COR-L47 (cell line): ENCODE data around the gene C13orf46.
"Not testable (repeated sequence)": the region's sequence is repeated elsewhere in the genome, so short reads cannot be mapped to it uniquely, and the experiment has no call there.

ENCODE experiments used
- DNase-seq: peaks from one replicate; lab custom pipeline; 2025; lab: John Stamatoyannopoulos, UW

The C13orf46 gene

DNA sequence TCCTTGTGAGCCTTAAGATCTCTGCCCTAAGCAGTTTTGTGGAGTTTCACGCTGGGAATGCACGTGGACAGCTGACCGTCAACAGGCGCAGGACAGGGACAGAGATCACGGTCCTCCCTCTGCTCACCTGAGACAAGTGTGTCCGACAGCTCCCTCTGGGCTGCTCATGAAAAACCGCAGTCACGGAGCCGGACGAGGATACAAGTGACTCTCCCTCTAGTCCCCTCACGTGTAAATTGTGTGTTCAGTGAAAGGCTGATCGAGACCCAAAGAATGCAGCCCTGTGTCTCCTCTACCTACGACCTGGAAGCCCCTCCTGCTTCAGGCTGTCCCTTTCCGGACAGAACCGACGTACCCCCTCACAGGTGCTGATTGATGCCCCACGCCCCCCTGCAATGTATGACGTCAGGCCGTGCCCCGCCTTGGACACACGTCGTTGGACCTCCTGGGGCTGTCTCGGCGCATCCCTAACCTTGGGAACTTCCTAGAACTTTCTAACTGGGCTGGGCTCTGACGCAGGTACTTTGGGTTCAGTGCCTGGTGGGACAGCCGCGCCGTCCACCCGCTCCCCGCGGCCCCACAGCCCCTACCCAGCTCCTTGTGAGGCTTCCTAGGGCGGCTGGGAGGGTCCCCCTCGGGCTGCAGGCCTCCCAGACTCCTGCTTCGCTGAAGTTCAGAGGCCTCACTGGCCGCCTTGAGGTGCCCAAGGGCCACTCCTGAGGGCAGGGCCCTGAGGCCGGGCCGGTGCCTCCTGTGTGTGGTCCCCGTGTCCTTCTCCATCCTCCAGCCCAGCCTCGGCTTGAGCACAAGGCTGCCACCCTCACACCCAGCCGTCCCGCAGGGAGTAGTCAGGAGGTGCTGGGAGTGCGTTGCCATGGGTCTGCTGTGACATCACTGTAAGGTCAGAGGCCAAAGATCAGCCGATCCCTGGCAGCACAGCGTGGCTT is at the start of gene C13orf46:
C13orf46 (minus strand) TSS at position 859 of the 947 bp plus-strand sequence; CDS start at position 780, 79 bp downstream.
- no peak for DNase-seq

DNA sequence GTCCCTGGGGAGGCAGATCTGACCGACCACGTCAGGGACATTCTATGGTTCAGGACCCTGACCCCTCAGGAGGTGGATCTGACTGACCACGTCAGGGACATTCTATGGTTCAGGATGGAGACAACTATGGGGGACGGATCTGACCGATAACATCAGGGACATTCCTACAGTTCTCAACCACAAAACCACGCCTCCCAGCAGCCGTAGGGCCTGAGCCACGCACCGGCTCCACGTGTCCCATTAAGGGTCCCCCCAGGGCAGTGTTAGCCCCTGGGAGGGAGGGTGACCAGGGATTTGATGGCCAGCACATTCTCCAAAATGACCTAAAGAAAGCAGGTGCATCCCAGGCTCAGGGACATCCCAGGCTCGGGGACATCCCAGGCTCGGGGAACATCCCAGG is 49.0 kb upstream of the C13orf46 start:
- DNase-seq = no peak

DNA sequence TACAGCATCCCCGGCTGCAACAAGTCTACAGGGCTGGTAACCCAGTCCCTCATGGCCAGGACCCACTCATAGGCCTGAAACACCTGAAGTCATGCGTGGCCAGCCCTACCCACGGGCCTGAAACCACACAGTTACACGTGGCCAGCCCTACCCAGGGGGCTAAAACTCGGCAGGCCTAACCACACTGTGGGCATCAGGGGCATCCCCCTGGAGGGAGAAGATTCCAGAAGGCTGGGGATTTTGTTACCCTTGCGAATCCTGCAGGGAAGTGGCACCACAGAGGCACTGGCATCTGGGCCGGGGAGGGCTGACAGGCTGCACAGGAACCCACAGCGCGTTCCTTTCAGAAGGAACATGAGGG is 48.4 kb upstream of the C13orf46 start:
- DNase-seq = no peak

DNA sequence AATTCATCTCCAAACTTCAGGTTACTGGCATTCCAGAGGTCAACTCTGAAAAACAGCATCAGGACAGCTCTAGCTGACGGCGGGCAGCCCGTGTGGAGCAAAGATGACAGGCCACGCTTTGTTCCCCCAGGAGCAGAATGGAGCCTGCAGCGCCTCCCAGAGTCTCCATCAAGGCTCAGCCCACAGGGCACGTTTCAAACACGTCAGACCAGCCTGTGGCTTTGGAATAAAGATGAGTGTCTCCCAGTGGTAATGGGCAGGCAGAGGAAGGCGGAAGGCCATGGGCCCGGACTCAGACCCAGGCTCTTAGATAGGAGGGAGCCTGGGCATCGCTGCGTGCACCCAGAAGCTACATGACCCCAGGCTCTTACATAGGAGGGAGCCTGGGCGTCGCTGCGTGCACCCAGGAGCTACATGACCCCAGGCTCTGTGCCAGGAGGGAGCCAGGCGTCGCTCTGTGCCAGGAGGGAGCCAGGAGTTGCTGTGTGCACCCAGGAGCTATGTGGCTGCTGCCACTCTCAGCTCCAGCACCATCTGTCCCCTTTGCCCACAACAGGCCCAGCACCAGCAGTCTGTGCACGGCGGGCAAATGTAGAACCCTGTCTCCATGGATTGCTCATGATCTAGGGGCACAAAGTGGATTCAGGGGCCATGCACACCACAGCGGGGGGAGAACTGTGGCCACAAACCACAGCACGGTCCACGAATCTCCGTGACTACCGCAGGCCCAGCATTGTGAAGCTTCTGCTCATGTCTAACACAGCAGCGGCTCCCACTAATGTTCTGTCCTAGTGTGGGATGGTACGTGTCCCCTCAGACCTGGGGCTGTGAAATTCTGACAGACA is 47.8 kb upstream of the C13orf46 start:
- DNase-seq = no peak

DNA sequence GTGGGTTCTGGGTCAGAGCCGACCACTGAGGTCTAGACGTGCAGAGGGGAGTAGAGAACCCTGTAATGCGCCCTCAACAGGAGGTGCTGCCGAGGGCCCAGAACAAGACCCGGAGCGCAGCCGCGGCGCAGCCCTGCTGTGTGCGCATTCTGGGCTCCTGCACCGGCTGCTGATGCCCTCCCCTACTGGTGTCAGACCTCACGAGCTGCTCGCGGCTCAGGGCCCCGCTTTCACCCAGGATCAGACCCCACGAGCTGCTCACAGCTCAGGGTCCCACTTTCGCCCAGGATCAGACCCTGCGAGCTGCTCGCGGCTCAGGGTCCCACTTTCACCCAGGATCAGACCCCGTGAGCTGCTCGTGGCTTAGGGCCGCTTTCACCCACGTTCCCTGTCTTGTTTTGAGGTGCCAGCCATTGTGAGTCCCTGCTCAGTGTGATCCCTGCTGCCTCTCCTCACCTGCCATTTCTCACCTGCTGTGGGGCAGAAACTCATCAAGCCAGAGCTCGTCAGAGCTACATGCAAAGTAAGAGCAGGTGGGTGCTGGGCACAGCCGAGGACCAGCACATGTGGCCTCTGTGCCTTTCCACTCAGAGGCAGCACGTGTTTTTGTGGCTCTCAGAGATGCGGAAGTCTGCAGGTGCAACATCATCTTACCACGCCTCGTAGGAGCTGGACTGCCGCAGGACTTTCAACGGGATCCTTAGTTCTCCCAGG is 47.0 kb upstream of the C13orf46 start:
- no peak for DNase-seq

DNA sequence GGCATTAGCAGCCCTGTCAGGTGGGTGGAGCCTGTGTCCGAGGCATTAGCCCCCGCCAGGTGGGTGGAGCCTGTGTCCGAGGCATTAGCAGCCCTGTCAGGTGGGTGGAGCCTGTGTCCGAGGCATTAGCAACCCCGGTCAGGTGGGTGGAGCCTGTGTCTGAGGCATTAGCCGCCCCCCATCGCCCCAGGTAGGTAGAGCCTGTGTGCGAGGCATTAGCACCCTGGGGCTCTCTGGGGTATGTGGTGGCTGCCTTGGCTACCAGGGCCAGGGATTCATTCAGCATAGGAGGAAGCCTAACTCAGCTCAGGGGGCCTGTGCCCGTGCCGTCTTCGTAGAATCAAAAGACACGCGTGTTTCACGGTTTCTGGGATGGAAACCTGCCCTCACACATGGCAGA is 46.3 kb upstream of the C13orf46 start:
- not testable (repeated sequence) for DNase-seq

DNA sequence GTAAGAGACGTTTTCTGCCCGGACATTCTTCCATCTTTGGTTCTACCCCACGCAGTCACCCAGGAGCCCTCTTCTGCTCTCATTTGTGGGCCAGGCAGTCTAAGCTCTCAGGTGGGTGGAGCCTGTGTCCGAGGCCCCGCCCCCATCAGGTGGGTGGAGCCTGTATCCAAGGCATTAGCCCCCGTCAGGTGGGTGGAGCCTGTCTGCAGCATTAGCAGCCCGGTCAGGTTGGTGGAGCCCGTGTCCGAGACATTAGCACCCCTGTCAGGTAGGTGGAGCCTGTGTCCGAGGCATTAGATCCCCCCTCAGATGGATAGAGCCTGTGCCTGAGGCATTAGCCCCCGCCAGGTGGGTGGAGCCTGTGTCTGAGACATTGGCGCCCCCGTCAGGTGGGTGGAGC is 45.5 kb upstream of the C13orf46 start:
- no peak for DNase-seq

DNA sequence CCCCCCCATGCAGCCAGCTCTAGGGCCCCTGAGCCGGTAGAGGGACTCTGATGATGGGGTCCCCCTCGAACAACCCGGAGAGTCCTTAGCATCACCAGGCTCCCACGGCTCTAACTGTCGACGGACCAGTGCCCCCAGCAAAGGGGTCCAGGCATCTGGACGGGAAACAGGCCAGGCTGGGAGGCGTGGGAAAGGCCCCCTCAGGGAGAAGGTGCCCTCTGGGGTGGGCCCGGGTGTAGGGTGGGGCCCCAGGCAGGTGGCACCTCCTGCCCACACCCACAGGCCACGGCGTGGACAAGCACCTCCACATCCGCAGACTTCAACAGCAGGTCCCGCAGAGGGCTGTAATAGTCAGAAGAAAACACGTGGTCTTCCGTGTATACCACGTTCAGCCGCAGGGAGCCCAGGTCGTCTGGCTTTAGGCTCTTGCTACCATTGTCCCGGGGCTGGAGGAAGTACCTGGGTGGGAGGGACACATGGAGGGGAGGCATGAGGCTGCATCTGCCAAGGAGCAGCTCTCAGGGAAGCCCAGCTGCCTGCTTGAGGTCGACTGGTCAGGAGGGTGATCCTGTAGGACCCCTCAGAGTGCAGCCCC is 44.7 kb upstream of the C13orf46 start:
- no peak for DNase-seq

DNA sequence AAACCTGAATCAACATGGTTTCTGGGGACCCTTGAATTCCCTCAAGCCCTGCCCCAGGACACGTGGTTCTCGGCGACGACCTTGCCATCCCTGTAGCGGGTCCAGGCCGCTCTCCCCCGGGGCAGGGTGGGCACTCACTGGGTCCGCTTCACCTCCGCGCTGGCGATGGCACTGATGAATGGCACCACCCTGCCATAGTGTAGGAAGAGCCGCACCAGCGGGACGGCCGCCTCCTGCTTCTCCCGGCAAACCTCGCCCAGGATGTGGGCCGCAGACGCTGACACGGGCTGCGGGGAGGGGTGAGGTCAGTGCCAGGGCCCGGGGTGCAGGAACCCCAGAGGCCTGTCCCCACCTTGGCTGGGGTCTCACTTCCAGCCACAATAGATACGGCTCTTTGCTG is 44.1 kb upstream of the C13orf46 start:
- DNase-seq = no peak

DNA sequence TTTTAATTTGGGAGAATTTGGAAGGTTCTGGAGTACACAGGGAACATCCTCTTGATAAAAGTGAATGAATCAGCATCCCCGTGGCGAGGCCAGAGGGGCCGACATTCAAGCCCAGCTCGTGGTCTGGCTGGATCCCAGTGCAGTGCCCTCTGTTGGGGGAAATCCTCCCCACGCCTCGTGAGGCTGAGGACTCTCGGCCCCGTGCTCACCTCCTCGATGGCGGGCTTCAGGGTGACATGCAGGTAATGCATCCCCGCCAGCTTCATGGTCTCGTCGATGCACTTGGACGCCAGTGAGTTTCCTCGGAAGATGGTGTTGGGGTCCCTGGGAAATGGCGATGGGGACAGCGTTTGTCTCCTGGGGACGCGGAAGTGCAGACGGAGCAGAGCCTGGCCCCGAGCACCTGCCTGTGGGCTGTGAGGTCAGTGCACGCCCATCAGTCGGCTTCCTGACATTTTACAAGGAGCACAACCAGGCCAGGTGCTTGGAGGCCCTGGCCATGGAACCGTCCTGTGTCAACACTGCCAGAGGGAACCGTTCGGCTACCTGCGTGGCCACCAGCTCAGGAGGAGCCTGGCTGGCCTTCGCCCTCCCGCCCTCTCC is 43.3 kb upstream of the C13orf46 start:
- no peak for DNase-seq

DNA sequence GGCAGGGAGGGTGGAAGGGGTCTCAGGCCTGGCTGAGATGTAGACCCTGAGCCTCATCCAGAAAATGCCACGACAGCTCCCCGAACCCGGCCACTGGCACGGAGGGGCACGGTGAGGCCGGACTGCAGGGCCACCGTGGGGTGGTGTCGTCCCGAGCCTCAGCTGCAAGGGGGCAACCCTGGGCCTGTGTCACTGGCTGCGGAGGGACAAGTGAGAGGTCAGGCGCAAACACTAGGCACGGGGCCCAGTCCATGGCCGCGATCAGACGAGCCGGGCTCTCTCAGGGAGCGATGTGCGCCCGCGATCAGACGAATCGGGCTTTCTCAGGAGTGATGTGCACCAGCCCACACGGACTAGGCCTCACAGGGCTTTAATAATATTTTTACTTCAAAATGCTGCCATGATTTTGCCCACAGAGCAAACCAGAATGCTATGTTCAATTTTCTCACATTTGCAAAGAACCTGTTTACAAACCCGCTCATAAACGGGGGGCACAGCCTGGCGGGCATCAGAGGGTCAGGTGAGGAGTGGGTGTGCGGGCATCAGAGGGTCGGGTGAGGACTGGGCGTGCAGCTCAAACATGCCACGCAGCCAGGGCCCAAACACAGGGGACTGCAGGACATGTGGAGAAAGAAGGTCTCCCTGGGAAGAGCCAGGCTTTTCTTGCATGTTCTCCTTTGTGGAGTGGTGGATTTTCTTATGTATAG is 42.6 kb upstream of the C13orf46 start:
- no peak for DNase-seq

DNA sequence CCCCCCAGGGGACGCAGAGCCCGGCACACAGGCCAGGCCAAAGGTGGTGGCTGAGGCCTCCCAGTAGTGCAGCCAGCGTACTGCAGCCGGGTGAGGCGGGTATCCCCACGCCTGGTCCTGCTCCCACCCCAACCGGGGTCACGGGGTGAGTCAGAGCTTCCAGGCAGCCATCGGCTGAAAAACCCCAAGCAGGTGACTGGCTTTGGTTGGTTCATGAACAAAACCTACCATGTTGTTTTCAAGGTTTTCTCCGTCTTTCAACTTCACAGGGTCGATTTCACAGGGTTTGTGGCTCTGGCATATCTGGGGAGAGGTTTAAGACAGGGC is 42.1 kb upstream of the C13orf46 start:
- DNase-seq = no peak

DNA sequence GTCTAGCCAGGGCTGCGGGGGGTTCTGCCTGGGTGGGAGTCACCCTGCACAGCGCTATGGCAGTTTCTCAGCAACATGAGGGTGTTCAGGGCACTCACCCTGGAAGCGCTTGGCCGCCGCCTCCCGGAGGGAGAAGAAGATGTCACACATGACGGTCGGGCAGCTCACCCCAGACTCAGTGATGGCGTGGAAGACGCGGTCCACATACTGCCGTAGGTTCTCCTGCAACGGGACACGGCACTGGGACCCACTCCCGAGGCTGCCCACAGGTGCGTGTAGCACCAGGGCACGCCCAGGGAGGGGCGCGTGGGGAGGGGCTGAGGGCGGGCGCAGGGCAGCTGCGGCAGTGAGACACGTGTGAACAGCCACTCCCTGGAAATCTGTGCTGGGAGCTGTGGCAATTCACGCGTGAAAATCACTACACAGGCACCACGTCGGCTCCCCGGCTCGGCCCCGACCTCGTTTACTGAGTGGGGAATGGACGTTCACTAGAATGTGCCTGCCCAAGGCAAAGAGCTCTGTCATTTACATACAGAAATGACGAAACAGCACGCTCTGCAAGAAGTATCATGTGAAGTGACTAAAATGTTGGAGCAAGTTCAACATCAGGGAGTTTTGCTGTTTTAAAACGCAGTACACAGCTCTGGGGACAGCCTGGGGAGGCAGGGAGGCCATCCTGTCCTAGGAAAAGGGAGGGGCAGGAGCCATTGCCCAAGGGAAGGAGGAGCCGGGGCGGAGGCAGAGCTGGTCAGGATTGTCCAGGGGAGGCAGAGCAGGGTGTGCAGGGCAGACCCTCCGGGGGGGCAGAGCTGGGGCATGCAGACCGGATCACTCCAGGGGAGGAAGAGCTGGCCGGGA is 41.5 kb upstream of the C13orf46 start:
- DNase-seq = no peak

DNA sequence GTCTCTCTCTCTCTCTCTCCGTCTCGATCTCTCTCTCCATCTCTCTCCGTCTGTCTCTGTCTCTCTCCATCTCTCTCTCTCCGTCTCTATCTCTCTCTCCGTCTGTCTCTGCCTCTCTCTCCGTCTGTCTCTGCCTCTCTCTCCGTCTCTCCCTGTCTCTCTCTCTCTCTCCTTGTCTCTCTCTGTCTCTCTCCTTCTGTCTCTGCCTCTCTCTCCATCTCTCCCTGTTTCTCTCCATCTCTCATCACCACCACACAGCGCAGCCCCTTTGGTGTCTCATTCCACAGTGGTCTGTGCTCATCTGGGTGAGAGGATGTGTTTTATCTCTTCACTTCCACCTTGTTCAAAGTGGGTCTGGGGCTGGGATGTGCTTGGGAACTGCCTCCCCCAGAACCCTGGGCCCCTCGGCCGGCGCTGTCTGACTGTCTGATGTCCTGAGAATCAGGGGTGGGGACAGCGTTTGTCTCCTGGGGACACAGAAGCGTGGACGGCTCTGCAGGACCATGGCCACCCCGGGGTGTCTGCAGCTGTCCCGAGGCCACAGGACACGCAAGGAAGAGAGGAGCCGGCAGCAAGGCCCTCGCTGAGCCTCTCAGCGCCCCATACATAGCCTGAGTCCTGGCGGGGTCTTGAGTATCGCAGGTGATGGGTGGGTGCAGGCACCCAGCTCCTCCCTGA is 40.2 kb upstream of the C13orf46 start:
- DNase-seq = no peak

DNA sequence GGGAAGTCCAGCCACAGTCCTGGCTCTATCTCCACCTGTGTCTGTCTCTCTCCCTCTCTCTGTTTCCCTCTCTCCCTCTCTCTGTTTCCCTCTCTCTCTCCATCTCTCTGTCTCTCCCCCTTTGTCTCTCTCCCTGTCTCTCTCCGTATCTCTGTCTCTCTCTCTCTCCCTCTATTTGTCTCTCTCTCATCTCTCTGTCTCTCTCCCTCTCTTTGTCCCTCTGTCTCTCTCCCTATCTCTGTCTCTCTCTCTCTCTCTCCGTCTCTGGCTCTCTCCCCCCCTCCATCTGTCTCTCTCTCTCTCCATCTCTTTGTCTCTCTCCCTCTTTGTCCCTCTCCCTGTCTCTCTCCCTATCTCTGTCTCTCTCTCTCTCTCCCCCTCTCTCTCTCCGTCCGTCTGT is 39.5 kb upstream of the C13orf46 start:
- no peak for DNase-seq

DNA sequence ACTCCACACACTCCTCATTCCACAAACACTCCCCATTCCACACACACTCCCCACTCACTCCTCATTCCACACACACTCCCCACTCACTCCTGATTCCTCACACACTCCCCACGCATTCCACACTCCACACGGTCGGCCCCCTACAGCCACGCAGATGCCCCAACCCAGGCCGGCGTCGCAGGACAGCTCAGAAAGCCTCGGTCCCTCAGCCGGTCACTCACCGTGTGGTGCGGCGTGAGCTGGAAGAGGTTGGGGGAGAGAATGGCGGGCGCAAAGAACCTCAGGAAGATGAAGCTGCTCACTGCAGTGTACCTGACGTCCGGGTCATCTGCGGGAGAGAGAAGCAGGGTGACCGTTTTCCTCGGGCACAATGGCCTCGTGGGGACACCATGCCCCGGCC is 39.0 kb upstream of the C13orf46 start:
- no peak for DNase-seq

DNA sequence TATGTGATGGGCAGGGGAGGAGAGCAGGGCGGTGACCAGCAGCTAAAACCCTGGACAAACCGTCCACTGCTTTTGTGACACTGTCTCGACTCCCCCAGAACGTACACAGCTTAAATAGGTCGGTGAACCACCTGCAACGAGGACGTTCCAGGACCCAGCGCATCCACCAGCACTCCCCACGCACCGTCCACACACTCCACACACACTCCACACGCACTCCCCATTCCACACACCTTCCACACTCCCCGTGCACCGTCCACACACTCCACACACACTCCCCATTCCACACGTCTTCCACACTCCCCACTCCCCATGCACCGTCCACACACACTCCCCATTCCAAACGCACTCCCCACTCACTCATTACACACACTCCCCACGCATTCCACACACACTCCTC is 38.3 kb upstream of the C13orf46 start:
- DNase-seq = no peak

DNA sequence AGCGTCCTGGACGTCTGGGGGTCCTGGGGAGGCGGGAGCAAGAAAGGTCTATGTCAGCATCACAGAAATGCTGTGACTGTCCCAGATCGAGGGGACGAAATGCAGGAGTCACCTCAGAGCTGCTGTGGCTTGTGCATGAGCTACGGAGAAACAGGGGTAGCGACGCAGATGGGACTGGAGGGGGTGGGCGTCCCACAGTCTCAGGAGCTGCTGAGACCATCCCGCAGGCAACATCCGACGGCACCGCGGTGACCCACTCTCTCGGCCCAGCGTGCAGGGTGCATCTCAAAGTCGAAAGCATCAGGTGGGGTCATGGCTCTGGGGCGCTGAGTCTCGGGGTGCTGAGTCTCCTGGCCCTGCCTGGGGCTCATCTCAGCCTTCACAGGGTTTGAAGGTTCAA is 37.4 kb upstream of the C13orf46 start:
- DNase-seq = no peak

DNA sequence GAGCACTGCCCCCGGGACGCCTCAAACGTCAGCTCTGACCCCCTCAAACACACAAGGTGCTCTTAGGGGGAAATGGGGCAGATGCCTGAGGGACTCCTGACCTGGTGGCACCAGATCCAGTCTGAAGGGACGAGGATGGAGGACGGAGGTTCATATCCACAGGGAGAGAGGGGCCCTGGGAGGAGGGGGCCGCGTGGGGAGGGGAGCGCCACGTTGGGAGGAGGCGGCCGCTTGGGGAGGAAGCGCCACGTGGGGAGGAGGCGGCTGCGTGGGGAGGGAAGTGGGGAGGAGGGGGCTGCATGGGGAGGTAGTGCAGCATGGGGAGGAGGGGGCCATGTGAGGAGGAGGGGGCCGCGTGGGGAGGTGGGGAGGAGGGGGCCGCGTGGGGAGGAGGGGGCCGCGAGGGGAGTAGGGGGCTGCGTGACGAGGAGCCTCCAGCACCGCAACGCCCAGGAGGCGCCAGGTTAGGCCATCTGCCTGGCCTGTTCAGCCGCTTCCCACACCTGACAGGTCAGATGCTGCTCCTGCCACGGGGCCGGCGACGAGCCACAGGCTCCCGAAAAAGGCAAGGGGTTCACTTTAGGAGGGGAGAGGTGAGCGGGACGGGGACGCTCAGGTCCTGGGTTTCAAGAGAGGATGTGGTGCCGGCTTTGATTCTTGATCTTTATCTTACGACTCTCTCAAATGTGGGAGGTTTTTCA is 36.7 kb upstream of the C13orf46 start:
- DNase-seq = no peak
